GM19395 (cell line): ENCODE results near the gene NXN.
"Not testable (repeated sequence)": the region's sequence is repeated elsewhere in the genome, so short reads cannot be mapped to it uniquely, and the experiment has no call there.

Experiments used
- ATAC-seq: cut with Tn5 transposase; IDR thresholded peaks from one replicate; pipeline ENCODE4 v1.9.1; 2021; ENCODE audit warnings: mild to moderate bottlenecking, moderate library complexity; ENCODE audit not compliant: unreplicated experiment

Gene NXN

DNA sequence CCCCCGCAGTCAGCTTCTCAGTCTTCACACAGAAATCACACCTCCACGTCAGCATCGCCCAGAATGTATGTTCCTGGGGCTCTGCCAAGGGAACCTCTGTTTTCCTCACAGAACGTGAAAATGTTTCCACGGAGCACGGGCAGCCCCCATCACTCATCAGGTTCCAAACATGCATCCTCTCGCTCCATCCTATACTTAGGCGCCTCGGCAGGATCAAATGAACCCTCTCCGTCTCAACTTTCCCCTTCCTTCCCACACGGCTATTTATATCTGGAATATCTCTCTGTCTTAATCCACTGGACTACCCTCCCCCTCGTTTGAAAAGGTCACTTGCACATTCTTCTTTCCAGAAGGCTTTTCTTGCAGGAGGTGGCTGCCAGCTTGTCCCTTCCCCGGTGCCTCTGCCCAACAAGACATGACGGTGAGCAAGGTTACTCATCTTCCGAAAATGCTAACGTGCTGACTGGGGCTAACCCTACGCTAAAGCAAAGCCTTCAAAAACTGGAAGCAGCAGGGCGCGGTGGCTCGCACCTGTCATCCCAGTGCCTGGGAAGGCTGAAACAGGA lies 21.6 kb downstream of the NXN start:
- no peak for ATAC-seq

DNA sequence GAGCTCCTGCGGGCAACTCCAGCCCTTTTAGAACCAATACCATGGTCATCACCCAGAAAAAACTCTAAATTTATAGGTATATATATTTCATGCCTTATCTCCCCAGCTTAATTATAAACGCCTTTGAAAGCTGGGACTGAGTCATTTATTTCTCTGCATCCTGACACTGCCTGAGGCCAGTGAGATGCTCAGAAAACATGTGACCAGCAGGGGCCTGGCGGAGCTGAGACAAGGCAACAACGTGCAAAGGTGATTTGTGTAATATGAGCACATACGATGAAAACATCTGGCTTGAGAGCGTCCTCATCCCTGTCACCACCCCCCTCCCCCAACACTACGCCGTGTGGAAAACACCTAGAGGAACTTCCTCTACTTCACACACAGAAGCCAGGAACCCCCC lies 22.7 kb downstream of the NXN start:
- no peak for ATAC-seq

DNA sequence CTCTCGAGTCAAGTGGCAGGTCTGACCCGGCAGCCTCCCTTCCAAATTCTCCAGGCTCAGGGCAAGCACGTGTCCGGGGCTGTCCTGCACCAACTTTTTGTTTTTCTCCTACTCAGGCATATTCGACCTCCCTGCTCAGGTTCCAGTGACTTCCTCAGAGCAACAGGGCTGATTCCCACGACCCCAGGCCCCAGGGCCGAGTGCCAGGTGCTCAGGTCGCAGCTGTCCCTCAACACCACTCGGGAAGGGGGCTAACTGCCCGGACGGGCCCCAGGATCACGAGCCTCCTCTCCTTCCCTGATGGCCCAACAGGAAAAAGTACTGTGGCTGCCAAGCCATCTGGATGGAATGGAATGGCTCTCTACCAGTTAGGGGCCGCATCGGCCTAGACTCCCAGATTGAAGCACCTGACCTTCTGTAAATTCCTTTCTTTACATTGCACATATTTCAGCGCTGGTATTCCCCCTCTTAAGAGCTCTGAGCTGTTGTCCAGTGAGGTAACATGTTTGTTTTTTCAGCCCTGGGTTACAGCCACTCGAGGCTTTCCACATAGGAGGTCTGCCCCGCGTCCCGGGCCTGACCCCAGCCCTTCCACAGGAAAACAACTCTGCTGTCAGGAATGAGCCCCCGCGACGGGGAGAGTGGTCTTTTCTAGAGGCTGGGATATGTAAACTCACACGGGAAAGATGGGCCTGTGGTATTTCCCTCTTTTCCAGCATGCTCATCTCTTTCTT lies 25.0 kb downstream of the NXN start:
- ATAC-seq = no peak

DNA sequence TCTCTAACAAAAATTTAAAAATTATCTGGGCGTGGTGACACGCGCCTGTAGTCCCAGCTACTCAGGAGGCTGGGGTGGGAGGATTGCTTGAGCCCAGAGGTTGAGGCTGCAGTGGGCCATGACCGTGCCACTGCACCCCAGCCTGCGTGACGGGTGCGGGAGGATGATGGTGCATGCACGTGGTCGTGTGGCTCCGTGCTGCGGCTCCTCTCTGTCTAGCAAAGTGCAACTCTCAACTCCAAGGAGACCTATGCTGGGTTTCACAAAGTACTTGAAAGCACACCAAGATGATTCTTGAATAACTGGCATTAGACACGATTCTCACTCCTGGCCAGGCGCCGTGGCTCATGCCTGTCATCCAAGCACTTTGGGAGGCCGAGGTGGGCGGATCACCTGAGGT lies 25.8 kb downstream of the NXN start:
- ATAC-seq = no peak

DNA sequence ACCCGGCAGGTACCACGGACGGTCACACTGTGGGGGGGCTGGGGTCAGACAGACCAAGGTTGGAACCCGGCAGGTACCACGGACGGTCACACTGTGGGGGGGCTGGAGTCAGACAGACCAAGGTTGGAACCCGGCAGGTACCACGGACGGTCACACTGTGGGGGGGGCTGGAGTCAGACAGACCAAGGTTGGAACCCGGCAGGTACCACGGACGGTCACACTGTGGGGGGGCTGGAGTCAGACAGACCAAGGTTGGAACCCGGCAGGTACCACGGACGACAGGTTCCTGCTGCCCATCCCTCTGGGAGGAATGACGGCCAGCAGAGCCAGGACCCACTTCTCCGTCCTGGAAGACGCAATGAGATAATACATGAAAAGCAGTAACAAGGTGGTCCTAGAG lies 27.0 kb downstream of the NXN start:
- ATAC-seq = not testable (repeated sequence)

DNA sequence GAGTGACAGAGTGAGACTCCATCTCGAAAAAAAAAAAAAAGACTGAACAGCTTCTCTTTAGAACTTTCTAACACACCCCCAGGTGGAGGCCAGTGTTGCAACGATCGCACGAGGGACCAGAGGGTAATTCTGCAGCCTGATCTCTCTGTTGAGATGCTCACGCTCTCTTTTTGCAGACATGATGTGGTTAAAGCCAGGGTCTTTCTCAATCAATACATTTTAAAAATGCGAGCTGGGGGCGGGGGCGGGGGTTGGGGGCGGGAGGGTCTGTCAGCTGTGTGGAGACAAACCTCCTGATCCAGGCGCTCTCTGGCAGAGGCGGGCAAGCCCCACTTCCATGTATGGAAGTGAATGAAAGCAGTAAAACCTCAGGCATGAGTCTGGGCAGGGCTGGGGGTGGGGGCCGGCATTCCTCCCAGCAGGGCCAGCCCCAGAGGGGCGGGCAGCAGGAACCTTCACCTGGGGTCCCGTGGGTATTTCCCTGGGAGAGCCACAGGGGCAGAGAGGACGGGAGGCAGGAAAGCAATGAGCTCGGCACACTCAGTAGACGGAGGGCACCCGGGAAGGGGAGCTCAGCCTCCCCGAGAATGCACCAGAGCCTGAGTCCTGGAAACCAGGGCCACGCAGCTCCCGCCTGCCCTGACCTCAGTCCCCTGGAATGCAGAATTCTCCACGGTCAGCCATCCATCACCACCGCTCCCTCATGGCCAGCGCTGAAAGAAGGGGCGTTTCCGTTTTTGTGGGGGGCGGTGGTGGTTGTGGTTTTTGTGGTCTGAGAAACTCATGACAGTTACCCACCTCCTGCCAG lies 28.0 kb downstream of the NXN start:
- no peak for ATAC-seq

DNA sequence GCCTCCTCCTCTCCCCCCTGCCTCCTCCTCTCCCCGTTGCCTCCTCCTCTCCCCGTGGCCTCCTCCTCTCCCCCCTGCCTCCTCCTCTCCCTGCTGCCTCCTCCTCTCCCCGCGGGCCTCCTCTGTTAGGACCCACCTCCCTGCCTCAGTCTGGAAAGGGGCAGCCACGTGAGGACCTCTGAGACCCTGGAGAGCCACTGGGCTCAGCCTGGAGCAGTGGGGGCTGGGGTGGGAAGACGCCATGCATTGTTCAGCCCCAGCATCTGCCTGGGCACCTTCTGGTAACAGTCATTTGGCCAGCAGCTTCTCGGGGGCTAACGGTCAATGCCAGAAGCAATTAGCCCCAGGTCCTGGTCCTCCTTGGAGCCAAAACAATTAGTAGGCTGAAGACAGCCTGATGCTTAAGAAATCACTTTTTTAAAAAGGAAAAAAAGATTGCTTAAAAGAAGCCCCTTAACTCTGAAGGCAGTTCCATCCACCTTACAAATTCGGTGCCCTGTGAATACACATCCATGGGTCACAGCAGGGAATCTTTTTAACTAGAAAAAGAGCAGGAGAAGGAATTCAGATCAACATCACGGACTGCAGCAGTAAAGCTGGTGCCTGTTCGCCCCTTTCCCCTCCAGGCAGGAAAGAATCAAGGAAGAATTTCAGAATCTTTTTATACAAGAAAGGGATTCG lies 29.8 kb downstream of the NXN start:
- no peak for ATAC-seq

DNA sequence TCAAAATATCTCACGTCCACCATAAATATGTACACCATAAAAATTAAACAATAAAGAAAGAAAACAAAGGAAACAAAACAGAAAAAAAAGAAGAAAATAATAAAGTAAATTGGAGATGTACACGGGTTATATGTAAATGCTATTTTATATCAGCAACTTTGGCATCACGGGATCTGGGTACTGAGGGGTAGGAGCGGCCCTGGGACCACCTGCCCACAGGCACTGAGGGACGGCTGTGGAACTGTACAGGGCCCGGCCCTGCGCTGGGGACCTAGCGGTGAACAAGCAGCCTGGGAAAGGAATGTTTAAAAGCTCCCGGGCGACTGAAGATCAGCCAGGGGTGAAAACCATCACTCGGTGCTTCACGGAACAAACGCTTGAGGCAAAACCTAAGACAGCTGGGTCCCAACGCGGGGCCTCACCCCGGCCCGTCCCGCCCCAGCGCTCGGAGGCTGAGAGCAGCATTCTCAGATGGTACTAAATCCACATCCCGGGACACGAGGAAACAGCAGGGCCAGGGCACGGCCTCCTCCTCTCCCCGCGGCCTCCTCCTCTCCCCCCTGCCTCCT lies 31.2 kb downstream of the NXN start:
- no peak for ATAC-seq

DNA sequence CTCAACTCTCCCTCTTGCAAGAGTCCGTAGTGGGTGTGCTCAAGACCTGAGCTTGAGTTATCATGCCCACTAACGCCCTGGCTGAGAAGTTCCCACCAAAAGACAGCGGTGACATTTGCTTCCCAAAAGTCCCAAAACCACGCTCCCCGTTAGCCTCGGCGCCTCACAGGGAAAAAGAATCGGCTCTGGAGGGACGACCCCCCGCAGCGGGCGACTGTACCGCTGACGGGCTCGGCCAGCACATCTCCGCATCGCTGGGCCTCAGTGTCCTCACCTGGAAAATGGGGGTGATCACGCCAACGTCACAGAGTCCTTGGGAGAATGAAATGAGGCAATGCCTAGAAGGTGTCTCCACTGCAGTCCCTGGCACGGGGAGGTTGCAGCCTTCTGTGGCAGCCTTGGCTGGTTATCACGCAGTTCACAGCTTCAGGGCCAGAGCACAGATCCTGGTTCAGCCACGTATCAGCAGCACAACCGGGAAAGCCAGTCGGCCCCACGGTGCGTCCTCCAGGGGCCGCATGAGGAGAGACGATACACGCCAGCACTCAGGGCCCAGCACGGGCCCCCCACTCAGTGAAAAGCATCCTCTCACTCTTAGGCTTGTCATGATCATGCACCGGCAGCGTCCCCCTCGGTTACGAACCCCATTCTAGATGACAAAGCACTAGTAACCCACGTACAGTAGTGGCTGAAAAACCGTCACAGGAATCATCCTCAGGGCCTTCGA lies 32.9 kb downstream of the NXN start:
- ATAC-seq = no peak

DNA sequence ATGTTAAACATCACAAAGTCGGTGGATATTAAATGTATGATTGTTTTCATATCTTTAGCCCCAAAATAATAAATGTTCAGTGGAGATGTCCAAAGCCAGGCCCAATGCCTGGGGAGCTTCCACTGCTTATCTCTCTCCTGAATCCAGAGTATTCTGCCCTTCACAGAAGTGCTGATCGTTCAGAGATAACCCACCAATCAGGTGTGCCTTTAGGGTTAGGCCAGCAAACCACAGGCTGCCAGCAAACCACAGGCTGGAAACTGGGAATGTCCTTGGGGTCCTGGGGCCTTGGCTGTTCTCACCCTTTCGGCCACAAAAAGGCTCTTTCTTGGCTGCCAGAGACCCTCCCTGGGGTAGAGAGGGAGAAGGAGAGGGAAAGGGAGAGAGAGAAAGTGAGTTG lies 33.9 kb downstream of the NXN start:
- ATAC-seq = no peak

DNA sequence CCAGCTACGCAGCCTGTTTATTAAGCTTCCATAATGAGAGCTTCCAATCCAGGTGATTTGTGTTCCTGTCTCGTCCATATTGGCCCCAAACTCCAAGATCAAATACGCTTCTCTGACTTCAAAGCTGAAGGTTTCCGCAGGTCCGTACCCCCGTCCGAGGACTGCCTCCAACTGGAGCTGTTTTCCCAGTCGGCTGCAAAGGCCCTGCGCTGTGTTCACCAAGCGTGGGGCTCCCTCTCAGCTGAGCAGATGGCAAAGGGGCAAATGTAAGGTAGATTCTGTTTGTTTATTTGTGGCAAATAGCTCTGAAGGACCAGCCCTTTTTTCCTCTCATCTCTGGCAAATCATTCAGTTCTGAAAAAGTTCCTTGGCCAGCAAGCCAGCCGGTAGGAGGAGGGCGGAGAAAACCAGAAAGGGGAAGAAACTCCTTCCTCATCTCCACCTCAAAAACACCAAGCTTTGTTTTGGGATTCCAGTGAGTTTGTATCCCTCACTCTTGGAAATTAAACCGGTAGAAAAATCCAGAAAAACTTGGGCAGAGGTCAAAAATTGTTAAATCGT lies 35.2 kb downstream of the NXN start:
- no peak for ATAC-seq

DNA sequence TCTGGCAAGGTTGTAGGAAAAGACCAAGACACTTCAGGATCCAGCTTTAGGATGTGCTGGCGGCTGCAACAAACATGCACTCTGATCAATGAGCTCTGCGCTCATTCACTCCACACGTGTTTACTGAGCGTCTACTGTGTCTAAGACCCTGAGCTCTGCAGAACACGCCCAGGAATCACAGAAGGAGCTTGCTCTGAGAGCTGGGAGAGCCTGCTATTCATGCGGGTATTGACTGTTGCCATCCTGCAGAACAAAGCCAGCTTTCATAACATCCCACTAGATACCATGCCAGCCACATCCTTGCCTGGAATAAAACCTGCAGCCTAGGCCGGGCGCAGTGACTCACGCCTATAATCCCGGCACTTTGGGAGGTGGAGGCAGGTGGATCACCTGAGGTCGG lies 44.1 kb downstream of the NXN start:
- no peak for ATAC-seq

DNA sequence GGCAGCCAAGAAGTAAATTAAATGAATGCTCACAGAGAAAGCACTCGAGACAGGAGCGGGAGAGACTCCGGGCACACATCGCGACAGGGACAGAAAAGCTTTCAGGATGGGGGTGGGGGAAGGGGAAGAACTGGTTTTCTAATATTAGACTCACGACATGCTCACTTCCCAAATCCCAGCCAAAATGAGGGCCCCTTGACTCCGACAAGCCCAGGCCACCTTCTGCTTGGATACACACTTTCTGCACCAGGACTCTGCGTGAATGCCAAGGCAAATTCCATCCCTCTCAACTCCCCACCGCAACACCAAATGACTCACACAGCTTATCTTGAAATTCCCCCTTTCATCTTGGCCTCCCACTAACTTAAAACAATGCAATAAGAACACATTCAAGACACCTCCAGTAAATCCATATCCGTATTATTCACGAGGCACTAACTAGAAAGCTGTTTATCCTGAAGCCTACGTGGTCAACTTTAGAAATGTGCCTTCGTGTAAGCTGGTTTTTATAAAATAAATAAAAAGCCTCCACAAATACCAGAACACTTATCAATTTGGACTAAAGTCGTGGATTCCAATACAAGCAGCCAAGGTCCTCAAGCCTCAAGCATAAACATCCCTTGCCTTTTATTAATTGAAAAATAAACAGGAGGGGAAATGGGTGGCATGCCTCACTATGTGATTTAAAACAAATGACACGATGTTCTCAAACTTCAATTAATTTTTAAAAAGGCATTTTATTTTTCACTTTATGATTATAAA lies 46.1 kb downstream of the NXN start:
- no peak for ATAC-seq

DNA sequence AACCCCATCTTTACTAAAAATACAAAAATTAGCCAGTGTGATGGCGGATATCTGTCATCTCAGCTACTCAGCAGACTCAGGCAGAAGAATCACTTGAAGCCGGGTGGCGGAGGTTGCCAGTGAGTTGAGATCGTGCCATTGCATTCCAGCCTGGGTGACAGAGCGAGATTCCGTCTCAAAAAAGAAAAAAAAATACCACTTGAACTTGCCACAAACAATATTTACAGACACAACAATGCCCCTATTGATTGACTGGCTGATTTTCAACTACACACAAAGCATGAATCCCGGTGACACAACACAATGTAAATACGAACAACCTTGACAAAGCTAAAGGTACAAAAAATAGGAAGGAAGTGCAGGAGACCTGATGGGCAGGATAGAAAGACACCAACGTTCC lies 49.3 kb downstream of the NXN start:
- ATAC-seq = no peak

DNA sequence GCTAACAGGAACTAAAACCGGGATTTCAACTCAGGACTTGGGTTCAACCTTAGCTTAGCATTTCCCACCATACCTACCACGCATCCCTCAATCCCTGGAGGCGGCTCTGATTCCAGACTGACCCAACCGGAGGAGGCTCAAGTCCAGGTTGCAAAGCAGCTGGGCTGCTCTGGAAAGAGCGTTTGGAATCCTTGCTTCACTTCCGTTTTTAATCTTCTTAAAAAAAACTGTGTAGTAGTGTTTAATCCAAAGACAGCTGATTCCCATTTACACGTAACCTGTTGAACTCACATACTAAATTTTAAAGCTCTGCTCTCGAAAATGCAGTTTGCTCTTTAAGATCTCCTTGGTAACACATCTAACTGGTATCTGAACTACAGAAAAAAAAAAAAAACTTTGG lies 50.0 kb downstream of the NXN start:
- ATAC-seq = no peak

DNA sequence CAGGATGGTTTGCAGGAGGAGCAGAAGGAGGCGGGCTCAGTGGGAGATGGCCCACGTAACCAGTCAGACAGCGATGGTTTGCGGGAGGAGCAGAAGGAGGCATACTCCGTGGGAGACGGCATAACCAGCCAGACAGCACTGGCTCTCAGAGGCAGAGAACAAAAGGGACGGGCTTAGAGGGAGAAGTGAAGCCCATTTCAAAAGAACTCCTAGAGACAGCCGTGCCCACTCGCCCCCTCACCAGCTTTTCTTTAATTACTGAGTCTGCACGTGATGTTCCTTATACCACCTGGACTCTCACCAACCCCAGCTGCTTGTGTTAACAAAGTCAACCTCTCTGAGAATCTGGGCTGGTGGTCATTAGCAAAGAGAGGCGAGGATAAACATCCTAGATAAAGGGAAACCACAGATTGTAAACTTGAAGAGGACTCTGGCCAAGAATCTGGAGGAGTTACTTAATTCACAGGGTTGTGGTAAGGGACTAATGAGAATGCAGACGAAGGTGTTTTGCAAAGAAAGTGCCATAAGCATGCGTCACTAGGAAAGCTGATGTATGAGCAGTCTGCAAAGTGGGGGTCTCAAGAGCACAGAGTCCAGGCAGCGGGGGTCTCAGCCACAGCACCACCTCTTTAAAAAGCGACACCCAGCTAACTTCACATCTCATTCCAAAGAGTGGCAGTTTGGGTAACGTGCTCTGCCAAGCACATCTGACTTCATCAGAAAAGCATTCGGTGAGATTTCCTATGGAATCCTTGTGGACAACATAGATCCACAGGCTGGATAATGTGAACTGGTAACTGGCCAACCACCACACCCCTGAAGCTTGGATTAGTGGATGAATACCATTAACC lies 51.7 kb downstream of the NXN start:
- no peak for ATAC-seq

DNA sequence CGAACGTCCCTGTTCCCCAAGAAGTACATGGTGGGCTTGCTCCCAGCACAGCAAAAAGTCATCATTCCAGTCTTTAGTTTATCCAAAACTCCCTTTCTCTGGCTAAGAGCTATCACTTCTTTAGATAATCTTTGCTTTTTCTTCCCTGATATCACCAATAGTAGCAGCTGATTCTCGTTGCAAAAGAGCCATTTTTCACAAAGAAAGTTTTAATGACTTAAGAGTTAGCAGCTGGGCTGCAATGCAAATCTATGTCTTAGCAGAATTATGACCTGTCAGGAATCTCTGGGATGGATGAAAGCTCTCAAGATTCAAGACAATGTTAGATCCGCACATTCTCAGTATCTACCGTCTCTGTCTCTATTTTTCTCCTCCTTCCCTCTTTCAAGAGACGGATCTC lies 53.8 kb downstream of the NXN start:
- ATAC-seq = no peak

DNA sequence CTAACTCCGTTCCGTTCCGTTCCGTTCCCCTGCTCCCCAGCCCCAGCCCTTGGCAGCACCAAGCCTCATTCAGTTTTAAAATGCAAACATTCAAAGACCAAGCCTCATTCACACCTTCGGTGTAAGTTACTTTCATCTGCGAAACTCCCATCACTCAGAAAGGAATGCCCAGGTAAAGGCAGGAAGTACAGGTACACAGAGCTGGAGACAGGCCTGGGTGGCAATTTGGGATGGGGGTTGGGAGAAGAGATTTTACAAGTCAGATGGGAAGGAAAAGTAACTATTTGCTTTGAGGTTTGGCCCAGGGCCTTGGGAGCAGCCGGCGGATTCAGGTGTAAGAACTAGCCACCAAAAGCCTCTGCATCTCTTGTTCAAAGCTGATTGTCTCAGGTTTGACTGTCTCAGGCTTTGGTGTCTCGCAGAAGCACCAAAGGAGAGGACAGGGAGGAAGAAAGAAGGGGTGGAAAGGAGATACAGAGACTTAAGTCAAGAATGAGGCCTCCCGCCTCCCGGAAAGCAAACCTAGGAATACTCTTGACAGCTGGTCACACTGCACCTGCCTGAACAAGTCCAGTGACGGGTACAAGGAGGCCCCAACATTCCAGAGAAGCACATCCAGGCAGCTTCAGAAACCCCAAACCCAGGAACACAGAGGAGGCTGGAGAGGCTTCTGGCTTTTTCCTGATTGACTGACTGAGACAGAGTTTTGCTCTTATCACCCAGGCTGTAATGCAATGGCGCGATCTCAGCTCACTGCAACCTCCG lies 54.7 kb downstream of the NXN start:
- no peak for ATAC-seq
